Effector memory CD8-positive, alpha-beta T cell (primary cell): ENCODE results near the gene COL9A1.

Experiments
- ATAC-seq: fragments of 150-1000 bp; cut with Tn5 transposase; replicated peaks from 2 replicates; pipeline ENCODE4 v1.10.0; 2021; ENCODE audit warnings: mild to moderate bottlenecking, moderate library complexity
- DNase-seq, 3 experiments: peaks; one replicate each; pipeline ENCODE4 v3.0.0; 2021
- H3K27ac Mint-ChIP-seq, 2 donors: one replicate each; pipeline ENCODE4 v1.8.0; 2022; ENCODE audit warnings: mild to moderate bottlenecking in 2 of 2, mixed read lengths in 2 of 2, moderate library complexity in 2 of 2
- H3K27me3 Mint-ChIP-seq, 2 donors: one replicate each; pipeline ENCODE4 v1.8.0; 2022; ENCODE audit warnings: mixed read lengths in 2 of 2
- H3K36me3 Mint-ChIP-seq: one replicate; pipeline ENCODE4 v1.8.0; 2022; ENCODE audit warnings: mild to moderate bottlenecking, moderate library complexity, mixed read lengths; ENCODE audit not compliant: insufficient read depth
- H3K4me1 Mint-ChIP-seq, 2 donors: one replicate each; pipeline ENCODE4 v1.8.0; 2022; ENCODE audit warnings: low read depth in 2 of 2, mixed read lengths in 2 of 2
- H3K4me3 Mint-ChIP-seq, 2 donors: one replicate each; pipeline ENCODE4 v1.8.0; 2022; ENCODE audit warnings: mild to moderate bottlenecking in 2 of 2, mixed read lengths in 2 of 2, moderate library complexity in 2 of 2
- H3K9me3 Mint-ChIP-seq, 2 donors: one replicate each; pipeline ENCODE4 v1.8.0; 2022; ENCODE audit warnings: mixed read lengths in 2 of 2

COL9A1 gene

DNA sequence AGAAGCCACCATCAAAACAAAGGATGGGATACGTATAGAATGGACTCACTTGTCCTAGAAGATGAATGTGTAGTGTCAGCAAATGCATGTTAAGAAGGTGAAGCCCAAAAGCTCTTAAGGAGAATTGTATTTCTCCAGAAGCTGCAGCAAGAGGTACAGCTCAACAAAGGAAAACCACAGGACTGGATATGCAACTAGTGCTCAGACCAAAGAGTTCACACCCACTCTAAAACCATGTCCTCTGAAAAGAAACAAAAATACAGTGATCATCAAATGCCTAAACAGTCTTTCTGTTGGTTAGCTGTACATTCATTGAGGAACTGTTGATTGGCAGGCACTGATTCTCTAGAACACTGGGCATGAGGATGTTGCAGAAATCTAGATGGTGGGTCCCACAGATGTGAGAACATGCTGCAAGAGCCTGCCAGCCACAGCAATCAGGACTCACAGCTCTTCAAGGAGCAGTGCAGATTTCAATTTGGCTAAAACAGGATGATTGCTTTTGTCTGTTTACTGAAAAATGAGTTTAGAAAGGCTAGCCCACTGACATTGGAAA is 94.6 kb downstream of the COL9A1 start:
- H3K27me3 Mint-ChIP-seq, result no peaks in the 10 kb centered on the region
- H3K27ac Mint-ChIP-seq, result no peak overlapping the region
- no peaks in the 10 kb centered on the region for H3K4me1 Mint-ChIP-seq
- H3K4me3 Mint-ChIP-seq, result no peak overlapping the region
- no peaks in the 10 kb centered on the region for H3K9me3 Mint-ChIP-seq
- ATAC-seq (no peak), DNase-seq (no peak)
- H3K36me3 Mint-ChIP-seq, result no peaks in the 10 kb centered on the region

DNA sequence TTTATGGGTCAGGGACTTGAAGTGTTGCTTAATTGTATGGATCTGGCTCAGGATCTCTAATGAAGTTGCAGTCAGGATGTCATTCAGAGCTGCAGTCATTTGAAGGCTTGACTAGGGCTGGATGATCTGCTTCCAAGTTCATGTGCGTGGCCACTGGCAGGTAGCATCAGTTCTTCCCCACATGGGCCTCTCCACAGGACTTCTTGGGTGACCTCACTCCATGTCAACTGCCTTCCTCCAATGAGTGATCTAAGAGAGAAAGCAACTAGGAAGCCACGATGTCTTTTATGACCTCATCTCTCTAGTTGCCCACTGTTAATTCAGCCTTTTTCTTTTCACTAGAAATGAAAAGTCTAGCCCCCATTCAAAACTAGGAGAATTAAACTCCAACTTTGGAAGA is 104.1 kb downstream of the COL9A1 start:
- DNase-seq (no peak), ATAC-seq (no peak)
- H3K36me3 Mint-ChIP-seq, result no peaks in the 10 kb centered on the region
- no peak overlapping the region for H3K27ac Mint-ChIP-seq
- H3K4me1 Mint-ChIP-seq, result no peaks in the 10 kb centered on the region
- peaks cover 8 to 10% of the 10 kb centered on the region in 2 donors for H3K27me3 Mint-ChIP-seq
- H3K9me3 Mint-ChIP-seq, result no peaks in the 10 kb centered on the region
- no peak overlapping the region for H3K4me3 Mint-ChIP-seq

DNA sequence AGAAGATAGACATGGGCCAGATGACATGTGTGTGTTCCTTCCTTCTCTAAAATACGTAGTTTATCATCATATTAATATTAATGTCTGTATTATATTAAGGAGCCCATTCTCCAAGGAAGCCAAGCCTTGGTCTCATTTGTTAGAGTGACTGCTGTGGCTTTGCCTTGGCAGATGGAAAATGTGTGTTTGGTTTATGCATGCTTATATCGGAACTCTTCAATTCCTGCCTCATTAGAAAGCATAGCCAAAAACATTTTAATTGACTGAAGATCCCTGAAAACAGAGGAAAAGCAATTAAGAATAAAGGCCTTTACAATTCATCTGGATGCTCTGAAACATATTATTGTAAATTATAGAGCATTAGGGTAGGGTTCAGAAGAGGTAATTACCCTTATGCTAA is 106.4 kb downstream of the COL9A1 start:
- Mint-ChIP-seq H3K4me3 (no peak overlapping the region), H3K27me3 (peaks cover 14 to 19% of the 10 kb centered on the region in 2 donors), H3K4me1 (no peaks in the 10 kb centered on the region), H3K27ac (no peak overlapping the region), H3K9me3 (no peaks in the 10 kb centered on the region), H3K36me3 (peaks cover 3% of the 10 kb centered on the region)
- DNase-seq (no peak), ATAC-seq (no peak)

DNA sequence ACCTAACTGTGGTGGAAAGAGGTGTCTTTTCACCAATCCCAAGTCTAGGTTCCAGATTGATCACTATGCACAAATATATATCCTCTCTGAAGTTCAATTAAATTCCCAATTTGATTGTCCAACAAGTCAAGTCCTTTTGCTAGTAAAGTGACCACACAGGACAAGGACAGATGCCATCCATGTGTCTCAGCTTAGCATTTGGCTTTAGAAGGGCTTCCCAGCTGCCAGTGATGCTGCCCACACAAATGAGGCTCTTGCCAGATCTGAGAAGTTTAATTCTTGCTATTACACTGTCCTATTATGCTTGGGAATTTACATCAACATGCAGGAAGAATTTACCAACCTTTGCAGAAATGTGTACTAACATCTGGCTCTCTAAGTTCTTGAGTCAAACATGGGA is 108.5 kb downstream of the COL9A1 start:
- Mint-ChIP-seq H3K27me3 (peaks cover 19% of the 10 kb centered on the region in 2 donors), H3K4me1 (no peaks in the 10 kb centered on the region), H3K9me3 (no peaks in the 10 kb centered on the region), H3K36me3 (peaks cover 3% of the 10 kb centered on the region), H3K27ac (no peak overlapping the region), H3K4me3 (no peak overlapping the region)
- no peak for ATAC-seq
- no peak for DNase-seq

DNA sequence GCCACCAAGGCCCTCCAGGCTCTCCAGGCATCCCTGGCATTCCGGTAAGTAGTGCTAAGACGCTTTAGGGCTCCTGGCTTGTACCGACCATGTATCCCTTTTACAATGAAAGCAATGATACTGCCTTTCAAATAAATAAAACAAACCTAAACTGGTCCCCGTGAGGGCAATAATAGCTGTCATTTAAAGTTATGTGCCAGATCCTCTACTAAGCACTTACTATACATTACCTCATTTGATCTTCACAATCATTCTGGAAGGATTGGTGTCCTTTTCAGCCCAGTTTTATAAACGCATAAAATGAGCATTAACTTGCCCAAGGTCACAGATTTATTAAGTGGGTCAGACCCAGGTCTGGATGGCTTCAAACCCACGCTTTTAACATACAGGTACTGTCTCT is 114.7 kb downstream of the COL9A1 start:
- H3K4me3 Mint-ChIP-seq, result no peak overlapping the region
- H3K9me3 Mint-ChIP-seq, result no peaks in the 10 kb centered on the region
- H3K27ac Mint-ChIP-seq, result no peak overlapping the region
- H3K36me3 Mint-ChIP-seq, result peaks cover 1% of the 10 kb centered on the region
- H3K4me1 Mint-ChIP-seq, result no peaks in the 10 kb centered on the region
- DNase-seq, result no peak
- ATAC-seq, result no peak
- peaks cover 2 to 5% of the 10 kb centered on the region in 2 donors for H3K27me3 Mint-ChIP-seq

DNA sequence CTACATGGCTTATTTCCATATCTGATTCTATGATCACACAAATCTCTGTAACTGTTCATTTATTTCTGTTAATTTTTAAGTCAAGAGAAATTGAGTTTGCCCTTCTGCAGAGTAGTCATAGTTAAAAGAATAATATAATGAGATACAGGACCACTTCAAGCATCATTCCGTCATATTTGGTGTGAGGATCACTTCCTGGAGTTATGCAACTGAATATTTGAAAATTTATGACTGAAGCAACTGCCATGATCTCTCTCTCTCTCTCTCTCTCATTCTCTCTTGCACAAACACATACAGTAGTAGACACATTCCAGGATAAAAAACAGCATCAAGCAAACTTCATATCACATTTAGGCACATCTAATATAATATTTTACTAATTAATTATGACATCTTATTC is 116.4 kb downstream of the COL9A1 start:
- ATAC-seq, result no peak
- H3K4me1 Mint-ChIP-seq, result no peaks in the 10 kb centered on the region
- H3K36me3 Mint-ChIP-seq, result no peaks in the 10 kb centered on the region
- no peak overlapping the region for H3K27ac Mint-ChIP-seq
- peaks cover 0 to 5% of the 10 kb centered on the region in 2 donors for H3K27me3 Mint-ChIP-seq
- H3K9me3 Mint-ChIP-seq, result no peaks in the 10 kb centered on the region
- no peak overlapping the region for H3K4me3 Mint-ChIP-seq
- no peak for DNase-seq

DNA sequence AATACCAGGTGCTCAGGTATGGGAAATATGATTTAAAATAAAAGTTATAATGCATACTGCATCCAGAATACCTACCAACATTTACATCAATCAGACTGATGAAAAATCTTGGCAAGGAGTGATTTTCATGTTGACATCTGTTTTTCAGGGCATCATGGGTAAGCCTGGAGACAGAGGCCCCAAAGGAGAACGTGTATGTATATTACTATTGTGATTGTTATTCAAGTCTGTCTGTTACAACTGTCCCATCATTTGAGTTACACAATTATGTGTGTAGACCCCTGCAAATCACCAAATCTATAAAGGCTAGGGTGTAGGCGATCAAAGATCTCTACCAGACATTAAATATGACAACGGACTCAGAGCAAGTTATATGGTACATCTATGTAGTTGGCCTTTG is 118.2 kb downstream of the COL9A1 start:
- ATAC-seq (no peak), DNase-seq (no peak)
- Mint-ChIP-seq H3K27me3 (no peaks in the 10 kb centered on the region), H3K4me1 (no peaks in the 10 kb centered on the region), H3K27ac (no peak overlapping the region), H3K4me3 (no peak overlapping the region), H3K36me3 (no peaks in the 10 kb centered on the region), H3K9me3 (no peaks in the 10 kb centered on the region)

DNA sequence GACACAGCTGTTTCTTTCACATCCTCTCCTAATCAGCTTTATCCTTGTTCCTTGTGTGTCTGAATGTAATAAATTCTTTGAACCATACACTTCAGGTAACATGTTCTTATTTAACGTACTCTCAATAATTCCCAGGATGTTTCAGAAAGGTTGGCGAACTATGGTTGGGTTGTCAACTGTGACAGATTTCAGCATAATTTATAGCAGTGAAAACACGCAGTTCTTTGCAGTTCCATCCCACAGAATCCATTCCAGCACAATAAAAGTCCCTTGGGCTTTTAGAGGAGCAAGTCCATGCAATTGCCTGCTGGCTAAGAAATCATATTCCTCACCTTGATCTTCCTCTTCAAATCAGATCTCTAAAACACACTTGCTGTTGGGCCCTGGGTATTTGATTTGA is 119.3 kb downstream of the COL9A1 start:
- Mint-ChIP-seq H3K36me3 (no peaks in the 10 kb centered on the region), H3K4me1 (no peaks in the 10 kb centered on the region), H3K27ac (no peak overlapping the region), H3K9me3 (no peaks in the 10 kb centered on the region), H3K4me3 (no peak overlapping the region), H3K27me3 (no peaks in the 10 kb centered on the region)
- ATAC-seq (no peak), DNase-seq (no peak)

DNA sequence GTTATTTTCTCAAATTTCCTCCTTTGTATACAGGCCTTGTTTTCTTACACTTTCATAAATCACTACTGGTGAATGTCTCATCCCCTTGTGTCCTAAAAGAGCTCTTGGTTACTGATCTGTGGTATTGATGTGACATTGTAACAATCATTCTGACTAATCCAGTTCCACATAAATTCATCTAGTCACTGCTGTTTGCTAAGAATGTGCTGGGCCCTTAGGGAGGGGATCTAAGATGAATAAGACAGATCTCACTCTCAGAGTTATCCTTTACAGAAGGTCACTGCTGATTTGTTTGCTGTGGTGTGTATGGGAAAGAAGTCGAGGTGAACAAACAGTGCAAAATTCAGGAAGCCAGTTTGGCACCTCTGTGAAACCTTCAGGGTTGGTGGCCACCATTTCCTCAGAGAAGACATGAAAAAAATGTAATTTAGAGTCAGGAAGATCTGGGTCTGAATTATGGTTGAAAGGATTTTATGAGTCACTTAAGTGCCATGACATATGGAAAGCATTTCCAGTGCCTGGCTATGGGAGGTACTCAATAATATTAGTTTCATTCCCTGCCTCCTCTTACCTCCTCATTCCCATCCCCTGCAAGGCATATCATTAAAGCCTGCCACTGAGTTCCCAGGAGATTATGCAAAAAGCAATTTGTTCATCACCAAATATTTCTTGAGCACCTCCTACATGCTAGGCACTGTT is 121.8 kb downstream of the COL9A1 start:
- no peak overlapping the region for H3K4me3 Mint-ChIP-seq
- H3K27ac Mint-ChIP-seq, result no peak overlapping the region
- ATAC-seq (no peak), DNase-seq (no peak)
- no peaks in the 10 kb centered on the region for H3K36me3 Mint-ChIP-seq
- peaks cover 0 to 2% of the 10 kb centered on the region in 2 donors for H3K9me3 Mint-ChIP-seq
- H3K27me3 Mint-ChIP-seq, result no peaks in the 10 kb centered on the region
- no peaks in the 10 kb centered on the region for H3K4me1 Mint-ChIP-seq

DNA sequence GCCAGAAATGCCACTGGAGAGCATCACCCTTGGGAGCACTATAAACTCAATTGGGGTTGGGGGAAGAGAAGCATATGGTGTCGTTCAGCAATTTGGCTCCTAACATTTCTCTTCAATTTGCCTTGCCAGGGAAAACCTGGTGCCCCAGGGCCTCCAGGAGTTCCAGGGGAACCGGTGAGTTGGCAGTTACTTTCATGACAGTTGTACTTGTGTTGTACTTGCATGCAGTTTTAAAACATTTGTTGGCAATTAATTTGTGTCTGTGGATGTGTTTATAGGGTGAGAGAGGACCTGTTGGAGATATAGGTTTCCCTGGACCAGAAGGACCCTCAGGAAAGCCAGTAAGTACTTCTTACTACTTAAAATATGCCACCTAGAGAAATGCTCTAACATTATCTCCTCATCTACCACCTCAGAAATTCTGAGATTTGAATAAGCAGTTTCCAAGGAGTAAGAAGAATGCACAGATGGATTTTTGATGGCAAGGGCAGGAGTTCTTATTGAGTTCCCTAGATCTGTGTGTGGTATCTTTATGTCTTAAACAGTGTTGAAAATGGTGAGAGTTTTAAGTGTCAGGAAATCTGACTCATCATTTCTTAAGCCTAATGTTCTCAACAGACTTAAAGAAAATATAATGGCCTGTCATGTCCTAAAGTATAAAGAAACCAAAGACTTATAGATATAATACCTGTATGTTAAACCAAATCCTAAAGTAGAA is 122.5 kb downstream of the COL9A1 start:
- no peak for DNase-seq
- no peaks in the 10 kb centered on the region for H3K4me1 Mint-ChIP-seq
- no peak overlapping the region for H3K27ac Mint-ChIP-seq
- no peaks in the 10 kb centered on the region for H3K27me3 Mint-ChIP-seq
- peaks cover 0 to 2% of the 10 kb centered on the region in 2 donors for H3K9me3 Mint-ChIP-seq
- no peak overlapping the region for H3K4me3 Mint-ChIP-seq
- H3K36me3 Mint-ChIP-seq, result no peaks in the 10 kb centered on the region
- no peak for ATAC-seq

DNA sequence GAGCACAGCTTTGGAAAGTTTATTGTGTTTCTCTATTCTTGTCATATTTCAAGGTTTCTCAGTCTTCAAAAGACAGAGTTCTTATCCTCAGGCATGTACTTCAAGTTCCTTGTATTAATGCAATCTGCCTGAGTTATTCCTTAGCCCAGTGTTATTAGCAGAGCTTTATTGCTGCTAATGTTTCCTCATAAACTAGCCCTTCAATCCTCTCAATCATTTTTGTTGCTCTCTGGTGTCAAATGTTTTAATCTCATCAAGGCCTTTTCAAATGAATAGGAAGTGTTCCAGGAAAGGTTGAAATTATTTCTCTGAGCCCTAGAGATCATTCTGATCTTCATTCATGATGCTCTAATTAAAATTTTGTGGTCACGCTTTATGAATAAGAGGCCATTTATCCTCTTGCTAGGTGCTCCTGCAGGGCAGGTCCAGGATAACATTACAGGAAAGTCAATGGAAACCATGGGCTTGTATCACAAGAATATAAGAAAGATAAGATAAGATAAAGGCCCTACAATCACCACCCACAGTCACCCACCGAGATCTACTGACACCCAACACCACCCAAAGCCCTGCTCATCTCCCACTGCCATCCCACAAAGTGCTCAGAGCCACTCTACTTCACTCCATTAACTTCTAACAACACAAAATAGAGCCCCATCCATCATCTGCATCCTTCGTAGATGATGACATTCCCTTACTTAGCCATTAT is 125.9 kb downstream of the COL9A1 start:
- Mint-ChIP-seq H3K9me3 (peaks cover 0 to 2% of the 10 kb centered on the region in 2 donors), H3K4me1 (no peaks in the 10 kb centered on the region), H3K27me3 (no peaks in the 10 kb centered on the region), H3K4me3 (no peak overlapping the region), H3K36me3 (no peaks in the 10 kb centered on the region), H3K27ac (no peak overlapping the region)
- no peak for DNase-seq
- ATAC-seq, result no peak

DNA sequence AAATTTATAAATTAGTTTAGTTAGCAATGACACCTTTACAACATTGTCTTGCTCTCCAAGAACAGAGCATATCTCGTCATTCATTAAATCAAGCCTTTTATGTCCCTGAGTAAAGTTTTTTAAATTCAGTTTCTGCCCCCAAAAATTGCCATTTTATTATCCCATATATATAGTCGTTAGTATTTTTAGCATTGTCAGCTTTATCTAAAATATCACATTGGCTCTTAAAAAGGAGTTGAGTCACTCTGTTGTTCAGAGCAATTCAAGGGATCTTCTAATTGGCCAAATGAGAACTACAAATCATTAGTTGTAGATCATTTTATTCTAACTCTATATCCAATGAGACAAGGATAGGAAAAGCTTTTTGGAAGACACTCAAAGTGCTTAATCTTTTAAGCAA is 127.1 kb downstream of the COL9A1 start:
- Mint-ChIP-seq H3K27ac (no peak overlapping the region), H3K4me1 (no peaks in the 10 kb centered on the region), H3K9me3 (peaks cover 0 to 2% of the 10 kb centered on the region in 2 donors), H3K4me3 (no peak overlapping the region), H3K36me3 (no peaks in the 10 kb centered on the region), H3K27me3 (no peaks in the 10 kb centered on the region)
- DNase-seq (no peak), ATAC-seq (no peak)

DNA sequence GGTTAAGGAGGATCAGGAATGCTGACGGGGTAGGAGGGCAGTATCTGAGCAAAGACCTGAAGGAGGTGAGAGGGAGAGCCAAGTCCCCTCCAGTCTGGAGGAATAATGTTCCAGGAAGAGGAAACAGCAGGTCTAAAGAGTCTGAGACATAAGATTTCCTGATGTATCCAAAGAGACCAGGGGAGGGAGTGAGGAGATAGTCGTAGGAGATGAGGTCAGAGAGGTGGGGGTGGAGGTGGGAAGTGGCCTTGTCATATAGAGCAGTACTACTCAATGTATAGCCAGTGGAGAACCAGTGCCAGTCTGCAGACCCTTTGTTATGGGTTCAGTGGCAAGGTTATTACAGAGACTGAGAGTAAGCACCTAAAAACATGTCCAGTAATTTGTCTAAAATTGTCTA is 130.6 kb downstream of the COL9A1 start:
- Mint-ChIP-seq H3K4me1 (no peaks in the 10 kb centered on the region), H3K4me3 (no peak overlapping the region), H3K27ac (no peak overlapping the region), H3K27me3 (peaks cover under 1% of the 10 kb centered on the region in 2 donors), H3K36me3 (no peaks in the 10 kb centered on the region), H3K9me3 (peaks cover 0 to under 1% of the 10 kb centered on the region in 2 donors)
- DNase-seq (no peak), ATAC-seq (no peak)
